GM12878 (cell line): ENCODE data around the gene SORT1.

Experiments
- BHLHE40 ChIP-seq, 2 experiments: fragments of 450-650 bp in 1 of 2; IDR thresholded peaks; 2 replicates each; pipeline ENCODE4 v1.6.1; 2011 to 2017; ENCODE audit warnings: low read depth in 2 of 2, borderline replicate concordance in 1 of 2, improper control_type of control experiment in 1 of 2, low read length in 1 of 2, mild to moderate bottlenecking in 1 of 2
- E2F4 ChIP-seq: IDR thresholded peaks from 2 replicates; pipeline ENCODE4 v1.6.1; 2012; ENCODE audit warnings: low read depth, low read length, improper control_type of control experiment
- JUND ChIP-seq: IDR thresholded peaks from 2 replicates; pipeline ENCODE4 v1.6.1; 2012; ENCODE audit warnings: low read depth, mild to moderate bottlenecking, low read length, improper control_type of control experiment, moderate library complexity
- MYC ChIP-seq: IDR thresholded peaks from 2 replicates; pipeline ENCODE4 v1.6.1; 2011; ENCODE audit warnings: mild to moderate bottlenecking, low read length, moderate library complexity, inconsistent platforms; ENCODE audit not compliant: insufficient read depth, insufficient replicate concordance, insufficient read length, severe bottlenecking
- NFYB ChIP-seq: IDR thresholded peaks from 2 replicates; pipeline ENCODE4 v1.6.1; 2011; ENCODE audit warnings: low read depth, mild to moderate bottlenecking, low read length, improper control_type of control experiment, moderate library complexity; ENCODE audit not compliant: insufficient read depth
- NR2F1 ChIP-seq: fragments of 450-650 bp; conservative IDR thresholded peaks from 2 replicates; pipeline ENCODE4 v1.6.1; 2017; ENCODE audit warnings: mild to moderate bottlenecking
- RAD21 ChIP-seq: IDR thresholded peaks from 2 replicates; pipeline ENCODE4 v1.6.1; 2011; ENCODE audit warnings: mild to moderate bottlenecking, low read depth, low read length, moderate library complexity; ENCODE audit not compliant: insufficient read depth
- REST ChIP-seq: IDR thresholded peaks from 2 replicates; pipeline ENCODE4 v1.6.1; 2012; ENCODE audit warnings: mild to moderate bottlenecking, low read depth, low read length
- STAT3 ChIP-seq: IDR thresholded peaks from 2 replicates; pipeline ENCODE4 v1.6.1; 2011; ENCODE audit warnings: low read depth, low read length, improper control_type of control experiment
- SUZ12 ChIP-seq: fragments of 200-600 bp; sonication (generic); IDR thresholded peaks from one replicate; pipeline ENCODE4 v1.6.1; 2018; ENCODE audit warnings: antibody characterized with exemption, mild to moderate bottlenecking; ENCODE audit not compliant: unreplicated experiment
- ZNF207 ChIP-seq: fragments of 450-650 bp; IDR thresholded peaks from 2 replicates; pipeline ENCODE4 v1.6.1; 2014; ENCODE audit warnings: antibody characterized with exemption, mild to moderate bottlenecking, borderline replicate concordance
- TF ChIP-seq, protein P1 (sequence below): IDR thresholded peaks from 2 replicates; pipeline ENCODE4 v1.6.1; 2011; ENCODE audit warnings: low read depth, low read length, improper control_type of control experiment, borderline replicate concordance
- TF ChIP-seq, protein P2 (sequence below): fragments of 450-650 bp; IDR thresholded peaks from 2 replicates; pipeline ENCODE4 v1.6.1; 2017; ENCODE audit warnings: mild to moderate bottlenecking
- TF ChIP-seq, protein P3 (sequence below), 3 experiments: IDR thresholded peaks in 2 of 3; conservative IDR thresholded peaks in 1 of 3; 2 replicates each; pipeline ENCODE4 v1.5.1; 2011; ENCODE audit warnings: low read depth in 3 of 3, low read length in 3 of 3, mild to moderate bottlenecking in 3 of 3, control low read depth in 2 of 3, moderate library complexity in 2 of 3, inconsistent platforms in 1 of 3, mixed read lengths in 1 of 3; ENCODE audit not compliant: control insufficient read depth in 2 of 3, insufficient read depth in 1 of 3; ENCODE audit errors: extremely low read depth in 1 of 3

GRCh38 chr1:109322974-109323373 is 74.7 kb downstream of the SORT1 start:
- TF ChIP-seq RAD21 (no peak), ZNF207 (no peak), MYC (no peak), BHLHE40 (IDR thresholded peaks at IDR 0.05; ENCODE audit: borderline replicate concordance in 1 of 2, low read depth in 2 of 2, low read length in 1 of 2) (no peak), NR2F1 (no peak), JUND (no peak), E2F4 (no peak), SUZ12 (no peak), STAT3 (no peak), REST (no peak), NFYB (no peak)
- TF ChIP-seq, protein P1, sequence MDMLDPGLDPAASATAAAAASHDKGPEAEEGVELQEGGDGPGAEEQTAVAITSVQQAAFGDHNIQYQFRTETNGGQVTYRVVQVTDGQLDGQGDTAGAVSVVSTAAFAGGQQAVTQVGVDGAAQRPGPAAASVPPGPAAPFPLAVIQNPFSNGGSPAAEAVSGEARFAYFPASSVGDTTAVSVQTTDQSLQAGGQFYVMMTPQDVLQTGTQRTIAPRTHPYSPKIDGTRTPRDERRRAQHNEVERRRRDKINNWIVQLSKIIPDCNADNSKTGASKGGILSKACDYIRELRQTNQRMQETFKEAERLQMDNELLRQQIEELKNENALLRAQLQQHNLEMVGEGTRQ, result no peak
- TF ChIP-seq, protein P2, sequence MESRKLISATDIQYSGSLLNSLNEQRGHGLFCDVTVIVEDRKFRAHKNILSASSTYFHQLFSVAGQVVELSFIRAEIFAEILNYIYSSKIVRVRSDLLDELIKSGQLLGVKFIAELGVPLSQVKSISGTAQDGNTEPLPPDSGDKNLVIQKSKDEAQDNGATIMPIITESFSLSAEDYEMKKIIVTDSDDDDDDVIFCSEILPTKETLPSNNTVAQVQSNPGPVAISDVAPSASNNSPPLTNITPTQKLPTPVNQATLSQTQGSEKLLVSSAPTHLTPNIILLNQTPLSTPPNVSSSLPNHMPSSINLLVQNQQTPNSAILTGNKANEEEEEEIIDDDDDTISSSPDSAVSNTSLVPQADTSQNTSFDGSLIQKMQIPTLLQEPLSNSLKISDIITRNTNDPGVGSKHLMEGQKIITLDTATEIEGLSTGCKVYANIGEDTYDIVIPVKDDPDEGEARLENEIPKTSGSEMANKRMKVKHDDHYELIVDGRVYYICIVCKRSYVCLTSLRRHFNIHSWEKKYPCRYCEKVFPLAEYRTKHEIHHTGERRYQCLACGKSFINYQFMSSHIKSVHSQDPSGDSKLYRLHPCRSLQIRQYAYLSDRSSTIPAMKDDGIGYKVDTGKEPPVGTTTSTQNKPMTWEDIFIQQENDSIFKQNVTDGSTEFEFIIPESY, result no peak
- TF ChIP-seq, protein P3, sequence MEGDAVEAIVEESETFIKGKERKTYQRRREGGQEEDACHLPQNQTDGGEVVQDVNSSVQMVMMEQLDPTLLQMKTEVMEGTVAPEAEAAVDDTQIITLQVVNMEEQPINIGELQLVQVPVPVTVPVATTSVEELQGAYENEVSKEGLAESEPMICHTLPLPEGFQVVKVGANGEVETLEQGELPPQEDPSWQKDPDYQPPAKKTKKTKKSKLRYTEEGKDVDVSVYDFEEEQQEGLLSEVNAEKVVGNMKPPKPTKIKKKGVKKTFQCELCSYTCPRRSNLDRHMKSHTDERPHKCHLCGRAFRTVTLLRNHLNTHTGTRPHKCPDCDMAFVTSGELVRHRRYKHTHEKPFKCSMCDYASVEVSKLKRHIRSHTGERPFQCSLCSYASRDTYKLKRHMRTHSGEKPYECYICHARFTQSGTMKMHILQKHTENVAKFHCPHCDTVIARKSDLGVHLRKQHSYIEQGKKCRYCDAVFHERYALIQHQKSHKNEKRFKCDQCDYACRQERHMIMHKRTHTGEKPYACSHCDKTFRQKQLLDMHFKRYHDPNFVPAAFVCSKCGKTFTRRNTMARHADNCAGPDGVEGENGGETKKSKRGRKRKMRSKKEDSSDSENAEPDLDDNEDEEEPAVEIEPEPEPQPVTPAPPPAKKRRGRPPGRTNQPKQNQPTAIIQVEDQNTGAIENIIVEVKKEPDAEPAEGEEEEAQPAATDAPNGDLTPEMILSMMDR (IDR thresholded peaks at IDR 0.05 in 2 of 3, conservative IDR thresholded peaks at IDR 0.05 in 1 of 3; ENCODE audit: control insufficient read depth in 2 of 3, extremely low read depth in 1 of 3, insufficient read depth in 1 of 3, low read depth in 3 of 3, low read length in 3 of 3), result no peak
